ENCODE results near the gene PRICKLE4.

DNA sequence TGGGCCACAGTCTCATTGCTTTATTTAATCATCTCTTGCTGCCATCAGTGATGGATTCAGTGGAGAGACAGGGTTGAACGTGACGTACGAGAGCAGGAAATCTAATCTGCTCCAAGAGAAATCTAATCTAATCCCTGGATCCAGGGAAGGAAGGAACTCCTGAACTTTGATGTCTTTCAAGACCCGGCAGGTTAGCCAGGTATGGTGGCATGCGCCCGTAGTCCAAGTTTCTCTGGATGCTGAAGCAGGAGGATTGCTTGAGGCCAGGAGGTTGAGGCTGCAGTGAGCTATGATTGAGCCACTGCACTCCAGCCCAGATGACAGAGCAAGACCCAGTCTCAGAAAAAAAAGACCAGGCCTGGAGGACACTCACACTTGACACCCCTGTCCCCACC lies 21.9 kb upstream of the PRICKLE4 start:
- no peak for TF ChIP-seq CTCF (IDR thresholded peaks at IDR 0.05; ENCODE audit: poor library complexity)
- no peak for TF ChIP-seq EZH2 (IDR thresholded peaks at IDR 0.05; ENCODE audit: borderline replicate concordance)
- TF ChIP-seq EZH2phosphoT487 (IDR thresholded peaks at IDR 0.05; ENCODE audit: low read depth, severe bottlenecking, unreplicated experiment) = no peak
